A673 (cell line): ENCODE measurements around the gene PRKG1. TPM values are rescaled to one million over a fixed set of nuclear protein-coding genes. Genes with fewer than 3 reads are reported as not detected.

Experiments
- BruUV-seq: library from RNA; stranded (reverse); fragments of 400-500 nt; replicated peaks from 2 replicates; lab custom pipeline; 2021; lab: Mats Ljungman, UMichigan
- CTCF ChIA-PET: fragments of 300-600 bp; sonication (Branson Sonifier 250); formaldehyde crosslinking; loops from one replicate; lab custom pipeline; 2022; ENCODE audit warnings: antibody characterized with exemption; lab: Charles Lee
- POLR2A ChIA-PET: fragments of 300-600 bp; sonication (Branson Sonifier 250); formaldehyde crosslinking; loops from one replicate; lab custom pipeline; 2022; ENCODE audit warnings: antibody characterized with exemption; ENCODE audit not compliant: low non-redundant PET; lab: Charles Lee
- DNase-seq: peaks from one replicate; pipeline ENCODE4 v3.0.0-alpha.2; 2015; ENCODE audit warnings: low spot score
- H3K27ac ChIP-seq: fragments of 200-600 bp; sonication (generic); 2 replicates; pipeline ENCODE4 v1.5.1; 2016; ENCODE audit warnings: mixed run types, low read depth, mild to moderate bottlenecking, mixed read lengths, antibody characterized with exemption, low read length; ENCODE audit not compliant: poor library complexity, severe bottlenecking
- H3K27me3 ChIP-seq: fragments of 200-600 bp; sonication (generic); replicated peaks from 2 replicates; pipeline ENCODE4 v1.6.1; 2017; ENCODE audit warnings: mixed run types, low read depth, mild to moderate bottlenecking, mixed read lengths, antibody characterized with exemption, low read length; ENCODE audit not compliant: insufficient read depth, poor library complexity
- H3K36me3 ChIP-seq: fragments of 200-600 bp; sonication (generic); 2 replicates; pipeline ENCODE4 v1.6.1; 2016; ENCODE audit warnings: mixed run types, mild to moderate bottlenecking, mixed read lengths, antibody characterized with exemption, low read length; ENCODE audit not compliant: insufficient read depth, poor library complexity, severe bottlenecking
- H3K4me1 ChIP-seq: fragments of 200-600 bp; sonication (generic); 2 replicates; pipeline ENCODE4 v1.6.1; 2017; ENCODE audit warnings: mixed run types, mild to moderate bottlenecking, mixed read lengths, antibody characterized with exemption, low read length; ENCODE audit not compliant: insufficient read depth, poor library complexity, severe bottlenecking
- H3K4me3 ChIP-seq: fragments of 200-600 bp; sonication (generic); 2 replicates; pipeline ENCODE4 v1.5.1; 2016; ENCODE audit warnings: low read depth, mixed run types, mild to moderate bottlenecking, mixed read lengths, low read length; ENCODE audit not compliant: poor library complexity, severe bottlenecking
- H3K9me3 ChIP-seq: fragments of 200-600 bp; sonication (generic); 2 replicates; pipeline ENCODE4 v1.6.1; 2016; ENCODE audit warnings: mixed run types, low read depth, mild to moderate bottlenecking, mixed read lengths, antibody characterized with exemption, low read length; ENCODE audit not compliant: poor library complexity, severe bottlenecking
- CTCF ChIP-seq: fragments of 300-800, 200-600 bp; sonication (generic); conservative IDR thresholded peaks from 2 replicates; pipeline ENCODE4 v1.5.1; 2017; ENCODE audit warnings: low read depth, mild to moderate bottlenecking, antibody characterized with exemption, low read length, moderate library complexity, mixed read lengths
- EZH2 ChIP-seq: fragments of 200-600 bp; sonication (generic); IDR thresholded peaks from 2 replicates; pipeline ENCODE4 v1.6.1; 2017; ENCODE audit warnings: borderline replicate concordance, low read depth, mild to moderate bottlenecking, mixed read lengths, antibody characterized with exemption, low read length; ENCODE audit not compliant: poor library complexity, severe bottlenecking
- intact Hi-C: fragments of 100-400 bp; cut with micrococcal nuclease; formaldehyde crosslinking; loops from one replicate; pipeline ENCODE4 v1.10.0; 2022; ENCODE audit not compliant: unreplicated experiment
- total RNA-seq: library from RNA; stranded (reverse); gene quantifications from 2 replicates; pipeline ENCODE4 v1.2.3, GENCODE V29; 2021

PRKG1 gene
- total RNA-seq, 1 experiment from 2014 or later, result 0.58 TPM

- no TSS peak for BruUV-seq
- no peak for DNase-seq
- Histone ChIP-seq H3K27me3 (no peaks in the 10 kb centered on the region), H3K4me1 (no peaks in the 10 kb centered on the region), H3K27ac (no peak overlapping the region), H3K9me3 (no peaks in the 10 kb centered on the region), H3K36me3 (no peaks in the 10 kb centered on the region), H3K4me3 (no peak overlapping the region)
- intact Hi-C loops, result no loop called here
- ChIA-PET CTCF (no interaction called here), POLR2A (no interaction called here)
- no peak for TF ChIP-seq CTCF
- no peak for TF ChIP-seq EZH2
Measured at GRCh38 chr10:52099026-52099600, 1024.8 kb downstream of the PRKG1 start.

- Histone ChIP-seq H3K27ac (no peak overlapping the region), H3K36me3 (no peaks in the 10 kb centered on the region), H3K27me3 (no peaks in the 10 kb centered on the region), H3K4me1 (no peaks in the 10 kb centered on the region), H3K9me3 (no peaks in the 10 kb centered on the region), H3K4me3 (no peak overlapping the region)
- TF ChIP-seq CTCF (no peak), EZH2 (no peak)
- no TSS peak for BruUV-seq
- intact Hi-C loops, result no loop called here
- ChIA-PET POLR2A (no interaction called here), CTCF (no interaction called here)
- no peak for DNase-seq
Measured at GRCh38 chr10:52100011-52100547, 1025.8 kb downstream of the PRKG1 start.

- BruUV-seq, result no TSS peak
- intact Hi-C loops, result no loop called here
- no peaks in the 10 kb centered on the region for H3K27me3 ChIP-seq
- no peaks in the 10 kb centered on the region for H3K9me3 ChIP-seq
- H3K4me3 ChIP-seq, result no peak overlapping the region
- H3K4me1 ChIP-seq, result no peaks in the 10 kb centered on the region
- TF ChIP-seq EZH2, result no peak
- TF ChIP-seq CTCF, result no peak
- DNase-seq, result no peak
- ChIA-PET POLR2A (no interaction called here), CTCF (no interaction called here)
- no peaks in the 10 kb centered on the region for H3K36me3 ChIP-seq
- no peak overlapping the region for H3K27ac ChIP-seq
Measured at GRCh38 chr10:52105301-52105700, 1031.0 kb downstream of the PRKG1 start.
